Naive thymus-derived CD4-positive, alpha-beta T cell (primary cell): Measurements from ENCODE around the gene BCL2L15. TPM values are rescaled to one million over a fixed set of nuclear protein-coding genes. Genes with fewer than 3 reads are reported as not detected.

Experiments
- ATAC-seq: fragments of 150-1000 bp; cut with Tn5 transposase; 2 replicates; pipeline ENCODE4 v1.10.0; 2021; ENCODE audit warnings: mild to moderate bottlenecking, moderate library complexity
- CTCF ChIA-PET: fragments of 350-600 bp; sonication (Branson Sonifier 250); formaldehyde crosslinking; loops from one replicate; lab custom pipeline; 2021; ENCODE audit warnings: antibody characterized with exemption; lab: Charles Lee
- POLR2A ChIA-PET: fragments of 350-600 bp; sonication (Branson Sonifier 250); formaldehyde crosslinking; loops from one replicate; lab custom pipeline; 2021; ENCODE audit warnings: antibody characterized with exemption, inconsistent platforms; lab: Charles Lee
- DNase-seq, 9 donors: peaks; one replicate each; pipeline versions ENCODE4 v3.0.0 to v3.0.0-alpha.2; 2020 to 2022; ENCODE audit warnings: mixed read lengths in 1 of 9
- H3K27ac ChIP-seq: one replicate; pipeline ENCODE4 v1.7.0; 2013; ENCODE audit warnings: mild to moderate bottlenecking, low read depth, low read length, moderate library complexity
- H3K27me3 ChIP-seq, 2 donors: one replicate each; pipeline ENCODE4 v1.7.0; 2013; ENCODE audit warnings: low read length in 2 of 2, mild to moderate bottlenecking in 2 of 2, moderate library complexity in 2 of 2; ENCODE audit not compliant: control insufficient read depth in 2 of 2, insufficient read depth in 2 of 2
- H3K36me3 ChIP-seq, 3 experiments: 1 replicate in 2 of 3; 2 replicates in 1 of 3; pipeline ENCODE4 v1.7.0; 2013; ENCODE audit warnings: low read length in 3 of 3, mild to moderate bottlenecking in 3 of 3, moderate library complexity in 1 of 3; ENCODE audit not compliant: insufficient read depth in 3 of 3, control insufficient read depth in 2 of 3
- H3K4me1 ChIP-seq, 2 donors: one replicate each; pipeline ENCODE4 v1.7.0; 2013; ENCODE audit warnings: low read length in 2 of 2, mild to moderate bottlenecking in 2 of 2, moderate library complexity in 1 of 2; ENCODE audit not compliant: control insufficient read depth in 2 of 2, insufficient read depth in 2 of 2
- H3K4me3 ChIP-seq: 2 replicates; pipeline ENCODE4 v1.7.0; 2013; ENCODE audit warnings: mild to moderate bottlenecking, low read length
- H3K9me3 ChIP-seq, 3 experiments: 1 replicate in 2 of 3; 2 replicates in 1 of 3; pipeline ENCODE4 v1.7.0; 2013; ENCODE audit warnings: low read length in 3 of 3; ENCODE audit not compliant: control insufficient read depth in 2 of 3
- H3K27ac Mint-ChIP-seq, 9 donors: one replicate each; pipeline ENCODE4 v1.8.0; 2020 to 2022; ENCODE audit warnings: mixed read lengths in 9 of 9, mild to moderate bottlenecking in 8 of 9, moderate library complexity in 5 of 9, inconsistent platforms in 2 of 9
- H3K27me3 Mint-ChIP-seq, 5 donors: one replicate each; pipeline ENCODE4 v1.8.0; 2021 to 2022; ENCODE audit warnings: mixed read lengths in 5 of 5, mild to moderate bottlenecking in 1 of 5
- H3K36me3 Mint-ChIP-seq, 5 donors: one replicate each; pipeline ENCODE4 v1.8.0; 2020 to 2022; ENCODE audit warnings: mixed read lengths in 5 of 5, mild to moderate bottlenecking in 3 of 5, inconsistent platforms in 1 of 5
- H3K4me1 Mint-ChIP-seq, 7 donors: one replicate each; pipeline ENCODE4 v1.8.0; 2020 to 2022; ENCODE audit warnings: mixed read lengths in 7 of 7, mild to moderate bottlenecking in 3 of 7, inconsistent platforms in 1 of 7
- H3K4me3 Mint-ChIP-seq, 10 donors: one replicate each; pipeline ENCODE4 v1.8.0; 2020 to 2022; ENCODE audit warnings: mild to moderate bottlenecking in 10 of 10, mixed read lengths in 10 of 10, moderate library complexity in 6 of 10, inconsistent platforms in 2 of 10
- H3K9me3 Mint-ChIP-seq, 11 donors: one replicate each; pipeline ENCODE4 v1.8.0; 2020 to 2022; ENCODE audit warnings: mixed read lengths in 11 of 11, mild to moderate bottlenecking in 4 of 11, inconsistent platforms in 1 of 11, moderate library complexity in 1 of 11
- intact Hi-C, 2 donors: fragments of 100-400 bp; cut with micrococcal nuclease; formaldehyde crosslinking; loops; one replicate each; pipeline ENCODE4 v1.15.1; 2023
- polyA plus RNA-seq, 2 donors: library from polyadenylated mRNA; unstranded; fragments of 300-500 nt; fragmentation: Illumina TruSeq; gene quantifications; one replicate each; pipeline ENCODE4 v1.2.3, GENCODE V29; 2021
- total RNA-seq, 6 experiments: library from RNA in 5 of 6; stranded (reverse) in 5 of 6; gene quantifications; 1 replicate in 5 of 6; 2 replicates in 1 of 6; pipeline ENCODE4 v1.2.3 and lab custom pipeline; 2021 to 2026

BCL2L15 gene
- total and polyA plus RNA-seq, 7 experiments from 2014 or later, result 0.60 to 7.5 (median 1.6) TPM; not detected in 1

DNA sequence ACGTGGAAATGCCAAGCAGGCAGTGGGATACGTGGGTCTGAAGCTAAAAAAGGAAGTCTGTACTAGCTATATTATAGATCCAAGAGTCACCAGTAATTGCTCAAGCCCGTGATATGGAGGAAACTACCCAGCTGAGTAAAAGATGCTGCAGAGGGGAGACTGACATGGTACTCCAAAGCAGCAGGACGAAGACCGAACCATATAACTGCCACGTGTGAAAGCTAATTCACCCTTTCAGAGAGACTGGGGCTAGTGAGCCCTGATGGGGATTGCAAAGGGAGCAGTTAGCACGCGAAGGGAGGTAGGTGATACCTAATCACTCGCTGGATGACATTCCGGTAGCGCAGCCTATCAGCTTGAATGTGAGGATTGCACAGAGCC is 16.9 kb upstream of the BCL2L15 start:
- intact Hi-C loops, result loop anchor here (1.0 to 10.0 kb wide), 12 partner anchors 33 to 1189 kb away; partner anchors contain the start of genes PHTF1 (in 1 of the 2), PPM1J (in 1 of the 2), PTPN22 (in 1 of the 2) and RSBN1 (in 1 of the 2)
- no peaks in the 10 kb centered on the region for H3K9me3 ChIP-seq
- H3K4me3 ChIP-seq, result peak overlapping the region; percentile 82
- ChIA-PET POLR2A (interaction anchor here (0.5 to 6.7 kb wide), 17 partner anchors 12 to 146 kb away, joined by 3 to 201 read pairs (median 5); partner anchors contain the start of genes HIPK1 and RSBN1), CTCF (interaction anchor here (0.6 to 5.4 kb wide), 15 partner anchors 26 to 497 kb away, joined by 3 to 40 read pairs (median 4); partner anchors contain the start of genes HIPK1 and RSBN1)
- no peaks in the 10 kb centered on the region for H3K9me3 Mint-ChIP-seq
- ATAC-seq (peak; percentile 30), DNase-seq (peak in 2 of 9 donors; percentile 68 to 70)
- peaks cover 40 to 65% (median 60%) of the 10 kb centered on the region in 7 donors for H3K4me1 Mint-ChIP-seq
- H3K27me3 Mint-ChIP-seq, result peaks cover 0 to 4% (median 0%) of the 10 kb centered on the region in 5 donors
- H3K36me3 ChIP-seq, result peaks cover 0 to 42% (median 7%) of the 10 kb centered on the region in 3 experiments
- H3K27ac Mint-ChIP-seq, result peak overlapping the region; percentile 96 to 100 (median 99)
- H3K27ac ChIP-seq, result peak overlapping the region; percentile 89
- H3K4me1 ChIP-seq, result peaks cover 15 to 21% of the 10 kb centered on the region in 2 donors
- H3K27me3 ChIP-seq, result no peaks in the 10 kb centered on the region
- peaks cover 13 to 40% (median 18%) of the 10 kb centered on the region in 5 donors for H3K36me3 Mint-ChIP-seq
- H3K4me3 Mint-ChIP-seq, result peak overlapping the region; percentile 92 to 100 (median 99)

GRCh38 chr1:113903501-113904292 is 16.3 kb upstream of the BCL2L15 start:
- CTCF ChIA-PET, result interaction anchor here (0.6 to 5.4 kb wide), 14 partner anchors 27 to 497 kb away, joined by 3 to 40 read pairs (median 4); partner anchors contain the start of genes HIPK1 and RSBN1
- peaks cover 0 to 48% (median 7%) of the 10 kb centered on the region in 3 experiments for H3K36me3 ChIP-seq
- peak overlapping the region; percentile 96 to 100 (median 99) for H3K27ac Mint-ChIP-seq
- intact Hi-C loops, result loop anchor here (1.0 to 10.0 kb wide), 12 partner anchors 32 to 1188 kb away; partner anchors contain the start of genes PHTF1 (in 1 of the 2), PPM1J (in 1 of the 2), PTPN22 (in 1 of the 2) and RSBN1 (in 1 of the 2)
- H3K9me3 Mint-ChIP-seq, result no peaks in the 10 kb centered on the region
- H3K4me3 Mint-ChIP-seq, result peak overlapping the region; percentile 92 to 100 (median 99)
- DNase-seq, result peak in 4 of 9 donors; percentile 9 to 20 (median 12)
- H3K27me3 ChIP-seq, result no peaks in the 10 kb centered on the region
- peaks cover 15 to 21% of the 10 kb centered on the region in 2 donors for H3K4me1 ChIP-seq
- H3K9me3 ChIP-seq, result no peaks in the 10 kb centered on the region
- peak overlapping the region; percentile 82 for H3K4me3 ChIP-seq
- H3K36me3 Mint-ChIP-seq, result peaks cover 13 to 39% (median 19%) of the 10 kb centered on the region in 5 donors
- H3K27me3 Mint-ChIP-seq, result peaks cover 0 to 4% (median 0%) of the 10 kb centered on the region in 5 donors
- H3K27ac ChIP-seq, result peak overlapping the region; percentile 89
- no peak for ATAC-seq
- POLR2A ChIA-PET, result interaction anchor here (0.5 to 6.7 kb wide), 16 partner anchors 11 to 145 kb away, joined by 3 to 201 read pairs (median 5); partner anchors contain the start of genes HIPK1 and RSBN1
- H3K4me1 Mint-ChIP-seq, result peaks cover 39 to 66% (median 63%) of the 10 kb centered on the region in 7 donors

GRCh38 chr1:113901191-113901590 is 13.8 kb upstream of the BCL2L15 start:
- CTCF ChIA-PET, result interaction anchor here (1.2 to 5.4 kb wide), 2 partner anchors 31 to 65 kb away, joined by 4 to 40 read pairs; no protein-coding TSS in a partner anchor
- POLR2A ChIA-PET, result no interaction called here
- H3K4me3 ChIP-seq, result no peak overlapping the region
- no peak for ATAC-seq
- intact Hi-C loops, result loop anchor here (5.0 to 10.0 kb wide), 4 partner anchors 49 to 946 kb away; partner anchors contain the start of gene SLC16A1 (in 1 of the 2)
- H3K27me3 Mint-ChIP-seq, result peaks cover 0 to 4% (median 0%) of the 10 kb centered on the region in 5 donors
- H3K4me3 Mint-ChIP-seq, result peak overlapping the region in 2 of 10 donors; percentile 4 to 45
- H3K27me3 ChIP-seq, result no peaks in the 10 kb centered on the region
- H3K36me3 Mint-ChIP-seq, result peaks cover 16 to 44% (median 32%) of the 10 kb centered on the region in 5 donors
- H3K36me3 ChIP-seq, result peaks cover 8 to 68% (median 18%) of the 10 kb centered on the region in 3 experiments
- no peak for DNase-seq
- H3K4me1 ChIP-seq, result peaks cover 15 to 21% of the 10 kb centered on the region in 2 donors
- no peak overlapping the region for H3K27ac ChIP-seq
- H3K9me3 ChIP-seq, result no peaks in the 10 kb centered on the region
- peaks cover 44 to 76% (median 58%) of the 10 kb centered on the region in 7 donors for H3K4me1 Mint-ChIP-seq
- H3K27ac Mint-ChIP-seq, result peak overlapping the region in 7 of 9 donors; percentile 6 to 99 (median 17)
- no peaks in the 10 kb centered on the region for H3K9me3 Mint-ChIP-seq

DNA sequence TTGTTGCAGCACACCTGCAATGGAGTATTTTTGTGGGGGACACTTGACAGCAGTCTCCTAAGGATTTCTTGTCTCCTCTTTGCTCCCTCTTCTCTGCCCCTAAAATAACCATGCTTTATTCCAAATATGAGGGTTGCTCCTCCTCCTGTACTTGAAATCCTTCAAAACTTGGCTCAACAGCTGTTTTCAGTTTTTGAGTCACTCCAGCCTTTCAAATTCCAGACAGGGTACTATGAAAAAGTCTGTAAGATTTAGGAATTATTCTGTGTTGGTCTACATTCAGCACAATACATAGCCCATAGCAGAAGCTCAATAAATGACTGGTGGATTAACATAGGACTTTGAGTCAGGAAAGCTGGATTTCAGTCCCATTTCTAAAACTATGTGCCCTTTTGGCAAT is 11.7 kb upstream of the BCL2L15 start:
- Histone ChIP-seq H3K4me3 (no peak overlapping the region), H3K27ac (no peak overlapping the region), H3K4me1 (peaks cover 11 to 20% of the 10 kb centered on the region in 2 donors), H3K9me3 (no peaks in the 10 kb centered on the region), H3K27me3 (no peaks in the 10 kb centered on the region), H3K36me3 (peaks cover 12 to 81% (median 25%) of the 10 kb centered on the region in 3 experiments)
- intact Hi-C loops, result no loop called here
- ATAC-seq (no peak), DNase-seq (no peak)
- Mint-ChIP-seq H3K27me3 (no peaks in the 10 kb centered on the region), H3K27ac (peak overlapping the region in 6 of 9 donors; percentile 28 to 76 (median 71)), H3K36me3 (peaks cover 18 to 61% (median 36%) of the 10 kb centered on the region in 5 donors), H3K4me3 (no peak overlapping the region), H3K4me1 (peaks cover 39 to 71% (median 49%) of the 10 kb centered on the region in 7 donors), H3K9me3 (no peaks in the 10 kb centered on the region)
- ChIA-PET CTCF (no interaction called here), POLR2A (interaction anchor here (0.9 to 1.3 kb wide), 2 partner anchors 30 to 88 kb away, joined by 3 to 4 read pairs; partner anchors contain the start of gene HIPK1)

GRCh38 chr1:113898241-113898814 is 10.9 kb upstream of the BCL2L15 start:
- ATAC-seq (peak; percentile 46), DNase-seq (no peak)
- no peaks in the 10 kb centered on the region for H3K27me3 ChIP-seq
- Mint-ChIP-seq H3K27ac (peak overlapping the region in 7 of 9 donors; percentile 5 to 74 (median 33)), H3K4me3 (no peak overlapping the region), H3K36me3 (peaks cover 18 to 67% (median 36%) of the 10 kb centered on the region in 5 donors), H3K4me1 (peaks cover 32 to 63% (median 43%) of the 10 kb centered on the region in 7 donors), H3K9me3 (no peaks in the 10 kb centered on the region), H3K27me3 (no peaks in the 10 kb centered on the region)
- no peaks in the 10 kb centered on the region for H3K9me3 ChIP-seq
- H3K27ac ChIP-seq, result no peak overlapping the region
- H3K36me3 ChIP-seq, result peaks cover 12 to 81% (median 27%) of the 10 kb centered on the region in 3 experiments
- POLR2A ChIA-PET, result interaction anchor here (1.3 kb wide), 1 partner anchor 31 kb away, joined by 4 read pairs; the partner anchor contains the start of gene HIPK1
- intact Hi-C loops, result no loop called here
- H3K4me1 ChIP-seq, result peaks cover 3 to 12% of the 10 kb centered on the region in 2 donors
- CTCF ChIA-PET, result no interaction called here
- no peak overlapping the region for H3K4me3 ChIP-seq
